ENCODE data around the gene PRKG1. TPM values are rescaled to one million over a fixed set of nuclear protein-coding genes. Genes with fewer than 3 reads are reported as not detected.

Gene PRKG1
- polyA plus RNA-seq, 3 donors = not detected

GRCh38 chr10:52261362-52261761 lies 1187.1 kb downstream of the PRKG1 start:
- TF ChIP-seq CTCF (IDR thresholded peaks at IDR 0.05) = no peak
- Mint-ChIP-seq H3K27ac (no peak overlapping the region), H3K4me1 (no peaks in the 10 kb centered on the region), H3K36me3 (no peaks in the 10 kb centered on the region), H3K9me3 (no peaks in the 10 kb centered on the region), H3K4me3 (no peak overlapping the region), H3K27me3 (ENCODE audit: low read depth in 3 of 3) (peaks cover 0 to 2% (median 0%) of the 10 kb centered on the region in 3 donors)
- Histone ChIP-seq H3K9me3 (replicated peaks in 1 of 2; ENCODE audit: control insufficient read depth in 1 of 2, insufficient read depth in 1 of 2, low read length in 2 of 2) (no peaks in the 10 kb centered on the region), H3K36me3 (replicated peaks in 1 of 2; ENCODE audit: control insufficient read depth in 1 of 2, insufficient read depth in 2 of 2, low read length in 2 of 2) (no peaks in the 10 kb centered on the region), H3K27me3 (ENCODE audit: control insufficient read depth in 2 of 2, insufficient read depth in 2 of 2, low read length in 2 of 2) (no peaks in the 10 kb centered on the region), H3K27ac (ENCODE audit: low read depth in 1 of 2, low read length in 2 of 2) (no peak overlapping the region), H2AFZ (ENCODE audit: insufficient read depth, low read depth, low read length, poor library complexity, severe bottlenecking) (no peak overlapping the region), H3K79me2 (ENCODE audit: insufficient read depth, low read length) (no peaks in the 10 kb centered on the region), H3K4me3 (replicated peaks in 1 of 3; ENCODE audit: low read depth in 2 of 3, low read length in 3 of 3) (no peak overlapping the region), H3K4me2 (replicated peaks; ENCODE audit: extremely low read depth, low read length, poor library complexity, severe bottlenecking) (no peak overlapping the region), H3K9ac (ENCODE audit: insufficient read depth, low read length, poor library complexity, severe bottlenecking) (no peak overlapping the region), H4K20me1 (ENCODE audit: insufficient read depth, low read length) (no peaks in the 10 kb centered on the region), H3K4me1 (ENCODE audit: control insufficient read depth in 1 of 2, insufficient read depth in 2 of 2, low read length in 2 of 2) (no peaks in the 10 kb centered on the region)
- DNase-seq = no peak
- intact Hi-C loops (cut with micrococcal nuclease) = no loop called here
- WGBS (ENCODE audit: insufficient coverage) = no CpG with 5 or more reads among the region's 1 CpG

GRCh38 chr10:52265131-52265926 lies 1191.0 kb downstream of the PRKG1 start:
- Histone ChIP-seq H3K4me1 (ENCODE audit: control insufficient read depth in 1 of 2, insufficient read depth in 2 of 2, low read length in 2 of 2) (no peaks in the 10 kb centered on the region), H3K9ac (ENCODE audit: insufficient read depth, low read length, poor library complexity, severe bottlenecking) (no peak overlapping the region), H3K27ac (ENCODE audit: low read depth in 1 of 2, low read length in 2 of 2) (no peak overlapping the region), H3K9me3 (replicated peaks in 1 of 2; ENCODE audit: control insufficient read depth in 1 of 2, insufficient read depth in 1 of 2, low read length in 2 of 2) (no peaks in the 10 kb centered on the region), H3K4me3 (replicated peaks in 1 of 3; ENCODE audit: low read depth in 2 of 3, low read length in 3 of 3) (no peak overlapping the region), H3K27me3 (ENCODE audit: control insufficient read depth in 2 of 2, insufficient read depth in 2 of 2, low read length in 2 of 2) (no peaks in the 10 kb centered on the region), H3K4me2 (replicated peaks; ENCODE audit: extremely low read depth, low read length, poor library complexity, severe bottlenecking) (no peak overlapping the region), H4K20me1 (ENCODE audit: insufficient read depth, low read length) (no peaks in the 10 kb centered on the region), H3K79me2 (ENCODE audit: insufficient read depth, low read length) (no peaks in the 10 kb centered on the region), H3K36me3 (replicated peaks in 1 of 2; ENCODE audit: control insufficient read depth in 1 of 2, insufficient read depth in 2 of 2, low read length in 2 of 2) (no peaks in the 10 kb centered on the region), H2AFZ (ENCODE audit: insufficient read depth, low read depth, low read length, poor library complexity, severe bottlenecking) (no peak overlapping the region)
- peaks cover 0 to 2% (median 0%) of the 10 kb centered on the region in 3 donors for H3K27me3 Mint-ChIP-seq (ENCODE audit: low read depth in 3 of 3)
- no peaks in the 10 kb centered on the region for H3K4me1 Mint-ChIP-seq
- no peaks in the 10 kb centered on the region for H3K36me3 Mint-ChIP-seq
- DNase-seq = no peak
- H3K4me3 Mint-ChIP-seq = no peak overlapping the region
- H3K27ac Mint-ChIP-seq = no peak overlapping the region
- WGBS (ENCODE audit: insufficient coverage) = no CpG with 5 or more reads among the region's 3 CpGs
- TF ChIP-seq CTCF (IDR thresholded peaks at IDR 0.05) = no peak
- H3K9me3 Mint-ChIP-seq = peaks cover 0 to 4% (median 0%) of the 10 kb centered on the region in 7 donors
- intact Hi-C loops (cut with micrococcal nuclease) = no loop called here
